Measurements from ENCODE around the gene C3orf22. TPM values are rescaled to one million over a fixed set of nuclear protein-coding genes. Genes with fewer than 3 reads are reported as not detected.

C3orf22 gene
- total RNA-seq, 6 experiments from 2014 or later, result not detected

DNA sequence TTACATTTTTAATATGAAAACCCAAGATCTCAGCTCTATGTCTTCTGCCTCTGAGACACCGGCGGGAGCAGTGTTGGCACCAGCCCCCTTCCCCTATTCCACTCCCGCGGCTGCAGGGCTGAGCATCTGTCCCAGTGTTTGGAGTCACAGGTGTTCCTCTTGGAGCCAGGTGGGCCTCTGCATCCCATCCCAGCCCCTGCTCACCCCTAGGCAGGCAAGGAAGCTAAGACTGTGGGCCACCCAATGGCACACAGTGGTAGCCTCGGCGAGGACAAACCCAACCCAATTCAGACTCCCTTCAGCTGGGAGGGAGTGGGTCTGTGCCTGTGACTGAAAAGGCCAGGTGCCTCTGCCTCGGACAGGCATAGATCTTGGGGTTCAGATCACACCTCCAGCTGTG is 31.7 kb downstream of the C3orf22 start:
- no peaks in the 10 kb centered on the region for H3K36me3 Mint-ChIP-seq (ENCODE audit: low read depth)
- TF ChIP-seq, protein P1, sequence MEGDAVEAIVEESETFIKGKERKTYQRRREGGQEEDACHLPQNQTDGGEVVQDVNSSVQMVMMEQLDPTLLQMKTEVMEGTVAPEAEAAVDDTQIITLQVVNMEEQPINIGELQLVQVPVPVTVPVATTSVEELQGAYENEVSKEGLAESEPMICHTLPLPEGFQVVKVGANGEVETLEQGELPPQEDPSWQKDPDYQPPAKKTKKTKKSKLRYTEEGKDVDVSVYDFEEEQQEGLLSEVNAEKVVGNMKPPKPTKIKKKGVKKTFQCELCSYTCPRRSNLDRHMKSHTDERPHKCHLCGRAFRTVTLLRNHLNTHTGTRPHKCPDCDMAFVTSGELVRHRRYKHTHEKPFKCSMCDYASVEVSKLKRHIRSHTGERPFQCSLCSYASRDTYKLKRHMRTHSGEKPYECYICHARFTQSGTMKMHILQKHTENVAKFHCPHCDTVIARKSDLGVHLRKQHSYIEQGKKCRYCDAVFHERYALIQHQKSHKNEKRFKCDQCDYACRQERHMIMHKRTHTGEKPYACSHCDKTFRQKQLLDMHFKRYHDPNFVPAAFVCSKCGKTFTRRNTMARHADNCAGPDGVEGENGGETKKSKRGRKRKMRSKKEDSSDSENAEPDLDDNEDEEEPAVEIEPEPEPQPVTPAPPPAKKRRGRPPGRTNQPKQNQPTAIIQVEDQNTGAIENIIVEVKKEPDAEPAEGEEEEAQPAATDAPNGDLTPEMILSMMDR (IDR thresholded peaks at IDR 0.05), result no peak
- H3K4me3 Mint-ChIP-seq, result no peak overlapping the region
- peaks cover 34% of the 10 kb centered on the region for H3K27me3 Mint-ChIP-seq (ENCODE audit: insufficient read depth)
- no peak for DNase-seq
- H3K4me1 Mint-ChIP-seq (ENCODE audit: low read depth), result no peaks in the 10 kb centered on the region
- no peak overlapping the region for H3K27ac Mint-ChIP-seq
- no peaks in the 10 kb centered on the region for H3K9me3 Mint-ChIP-seq

DNA sequence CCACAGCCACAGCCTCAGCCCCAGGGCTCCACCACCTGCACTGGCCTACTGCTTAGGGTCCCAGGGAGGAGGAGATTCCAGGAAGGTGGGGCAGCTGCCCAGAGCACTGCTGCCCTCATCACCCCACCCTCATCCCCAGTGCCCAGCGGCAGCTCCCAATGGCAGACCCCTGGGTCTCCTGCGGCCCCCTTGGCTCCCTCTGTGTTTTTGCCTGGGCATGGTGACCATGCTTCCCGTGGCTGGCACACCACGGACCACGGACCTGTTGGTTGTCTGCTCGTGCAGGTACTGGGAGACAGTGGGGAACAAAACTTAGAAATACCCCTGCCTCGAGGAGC is 32.1 kb downstream of the C3orf22 start:
- Mint-ChIP-seq H3K27ac (no peak overlapping the region), H3K4me1 (ENCODE audit: low read depth) (no peaks in the 10 kb centered on the region), H3K4me3 (no peak overlapping the region), H3K9me3 (no peaks in the 10 kb centered on the region), H3K36me3 (ENCODE audit: low read depth) (no peaks in the 10 kb centered on the region), H3K27me3 (ENCODE audit: insufficient read depth) (peaks cover 31% of the 10 kb centered on the region)
- no peak for DNase-seq
- TF ChIP-seq, protein P1 (IDR thresholded peaks at IDR 0.05), result no peak

DNA sequence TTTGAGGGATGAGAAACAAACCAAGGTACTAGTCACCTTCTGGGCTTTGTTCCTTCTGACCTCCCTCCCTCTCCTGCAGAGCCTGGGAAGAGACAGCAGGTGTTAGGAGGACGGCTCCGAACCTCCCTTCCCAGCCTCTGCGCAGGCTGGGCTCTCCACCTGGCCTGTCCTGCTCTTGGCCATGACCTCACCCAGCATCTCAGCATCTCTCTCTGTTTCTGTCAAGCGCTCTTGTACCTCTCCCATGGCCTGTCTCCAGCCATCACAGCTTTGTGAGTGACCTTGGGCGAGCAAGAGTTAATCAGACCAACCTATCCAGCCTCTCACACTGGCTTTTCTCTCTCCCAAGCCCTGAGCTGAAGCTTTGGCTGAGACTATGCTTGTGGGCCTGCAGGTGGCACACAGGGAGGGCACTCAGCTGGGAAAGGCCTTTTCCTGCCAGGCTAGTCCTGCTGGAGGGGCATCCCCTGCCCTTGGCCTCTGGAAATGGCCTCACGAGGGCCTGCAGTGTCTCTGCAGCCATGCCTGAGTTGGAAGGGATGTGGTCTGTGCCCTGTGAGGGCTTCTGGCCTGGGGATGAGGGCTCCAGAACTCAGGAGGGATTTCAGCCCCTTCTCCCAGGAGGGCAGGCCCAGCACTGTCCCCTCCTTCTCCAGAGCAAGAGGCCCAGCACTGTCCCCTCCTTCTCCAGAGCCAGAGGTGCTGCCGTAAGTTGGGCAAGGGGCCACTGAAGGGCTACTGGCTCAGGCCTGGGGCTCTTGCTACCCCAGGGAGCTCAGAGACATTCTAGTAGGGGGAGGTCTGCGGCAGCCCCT is 32.7 kb downstream of the C3orf22 start:
- TF ChIP-seq, protein P1 (IDR thresholded peaks at IDR 0.05), result no peak
- no peak for DNase-seq
- Mint-ChIP-seq H3K27me3 (ENCODE audit: insufficient read depth) (peaks cover 31% of the 10 kb centered on the region), H3K27ac (no peak overlapping the region), H3K9me3 (no peaks in the 10 kb centered on the region), H3K4me1 (ENCODE audit: low read depth) (no peaks in the 10 kb centered on the region), H3K4me3 (no peak overlapping the region), H3K36me3 (ENCODE audit: low read depth) (no peaks in the 10 kb centered on the region)

DNA sequence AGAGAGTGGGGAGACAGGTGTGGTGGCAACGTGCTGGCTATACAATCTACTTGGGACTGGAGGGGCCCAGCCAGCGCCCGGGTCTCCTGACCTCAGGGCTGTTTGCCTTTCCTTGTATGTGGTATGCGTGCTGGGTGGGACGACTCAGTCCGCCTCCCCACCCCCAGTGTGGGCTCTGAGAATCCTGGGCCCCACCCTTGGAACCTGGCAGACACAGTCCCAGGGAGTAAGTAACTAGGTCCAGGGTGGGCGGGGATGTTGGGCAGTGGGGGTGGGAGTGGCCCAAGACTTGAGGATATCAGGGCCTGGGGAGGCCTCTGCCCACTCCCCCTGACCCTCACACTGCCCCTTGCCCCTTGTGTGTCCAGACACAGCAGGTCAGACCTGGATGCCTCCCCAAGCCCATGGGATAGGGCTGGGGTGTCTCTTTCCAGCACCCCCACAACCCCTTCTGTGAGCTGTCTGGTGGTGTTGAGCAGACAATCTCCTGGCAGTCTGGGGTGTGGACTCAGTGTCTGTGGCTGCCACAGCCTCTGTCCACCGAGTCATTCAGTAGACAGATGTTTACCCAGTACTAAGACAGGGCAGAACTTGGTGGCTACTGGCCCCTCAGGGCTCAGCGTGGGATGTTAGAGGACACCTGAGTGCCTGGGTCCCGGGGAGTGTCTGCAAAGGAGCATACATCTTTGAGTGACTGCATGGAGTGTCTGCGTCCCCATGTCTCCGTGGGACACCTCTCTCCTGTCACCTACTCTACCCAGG is 33.5 kb downstream of the C3orf22 start:
- no peaks in the 10 kb centered on the region for H3K36me3 Mint-ChIP-seq (ENCODE audit: low read depth)
- H3K4me1 Mint-ChIP-seq (ENCODE audit: low read depth), result no peaks in the 10 kb centered on the region
- no peak overlapping the region for H3K27ac Mint-ChIP-seq
- H3K27me3 Mint-ChIP-seq (ENCODE audit: insufficient read depth), result peaks cover 31% of the 10 kb centered on the region
- H3K9me3 Mint-ChIP-seq, result no peaks in the 10 kb centered on the region
- TF ChIP-seq, protein P1 (IDR thresholded peaks at IDR 0.05), result no peak
- H3K4me3 Mint-ChIP-seq, result no peak overlapping the region
- DNase-seq, result no peak

DNA sequence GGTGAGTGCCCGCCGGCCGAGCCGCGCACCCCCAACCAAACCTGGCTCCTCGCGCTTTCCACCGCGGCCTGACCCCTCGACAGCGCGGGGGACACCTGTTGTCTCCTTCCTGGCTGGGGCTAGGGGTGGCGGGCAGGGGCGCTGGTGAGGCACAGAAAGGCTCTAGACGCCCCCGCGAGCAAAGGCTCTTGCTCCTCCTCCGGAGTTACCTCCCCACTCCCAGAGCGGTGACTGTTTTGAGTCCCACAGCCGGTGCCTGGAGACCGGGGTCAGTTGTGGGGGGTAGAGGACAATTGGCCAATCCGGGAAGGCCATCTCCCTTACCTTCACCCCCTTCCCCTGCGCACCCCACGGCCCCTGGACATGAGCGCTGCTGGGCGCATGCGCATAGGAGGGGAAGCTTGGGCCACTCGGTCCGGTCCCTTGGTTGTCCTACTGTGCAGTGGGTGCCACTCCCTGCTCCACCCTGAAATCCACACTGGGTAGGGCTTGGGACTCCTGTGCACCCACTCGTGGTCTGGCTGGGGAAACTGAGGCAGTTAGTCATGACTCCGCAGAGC is 34.2 kb downstream of the C3orf22 start:
- H3K4me3 Mint-ChIP-seq, result no peak overlapping the region

More for the DNA sequence above, 34.2 kb downstream of the C3orf22 start:
- no peak for DNase-seq
- H3K36me3 Mint-ChIP-seq (ENCODE audit: low read depth), result no peaks in the 10 kb centered on the region
- H3K4me1 Mint-ChIP-seq (ENCODE audit: low read depth), result no peaks in the 10 kb centered on the region
- no peaks in the 10 kb centered on the region for H3K9me3 Mint-ChIP-seq
- TF ChIP-seq, protein P1 (IDR thresholded peaks at IDR 0.05), result no peak
- H3K27ac Mint-ChIP-seq, result no peak overlapping the region
- H3K27me3 Mint-ChIP-seq (ENCODE audit: insufficient read depth), result peaks cover 34% of the 10 kb centered on the region
